NCI-H1694 (cell line): ENCODE results near the gene CPN1.
"Not testable (repeated sequence)": the region's sequence is repeated elsewhere in the genome, so short reads cannot be mapped to it uniquely, and the experiment has no call there.

Experiments
- DNase-seq: peaks from one replicate; lab custom pipeline; 2025; lab: John Stamatoyannopoulos, UW

The CPN1 gene

GRCh38 chr10:100081075-100082001 is at the start of gene CPN1:
Gene CPN1, minus strand, starts transcription at chr10:100081869. Its CDS starts 244 bp downstream, at chr10:100081625.
- DNase-seq: no peak

GRCh38 chr10:100130831-100131230 is 49.2 kb upstream of the CPN1 start:
- DNase-seq: no peak

DNA sequence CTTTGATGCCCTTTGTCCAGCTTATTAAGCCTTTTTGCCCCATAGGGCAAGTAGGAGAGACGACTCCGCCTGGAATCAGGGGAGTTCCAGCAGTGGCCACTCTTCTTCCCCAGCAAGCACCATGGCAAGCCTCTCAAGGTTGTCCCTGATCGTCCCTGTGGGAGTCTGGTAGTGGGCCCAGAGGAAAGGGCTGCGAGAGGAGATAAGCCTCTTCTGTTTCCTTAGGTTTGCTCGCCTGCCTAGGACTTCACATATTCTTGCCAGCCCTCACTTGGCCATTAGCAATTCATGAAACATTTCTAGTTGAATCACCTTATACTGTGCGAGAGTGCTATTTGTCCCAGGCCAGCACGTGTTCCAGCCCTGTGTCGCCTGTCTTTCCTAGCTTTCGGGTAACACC is 47.8 kb upstream of the CPN1 start:
- DNase-seq: no peak

- DNase-seq: no peak
These were observed 47.3 kb upstream of the CPN1 start for GRCh38 chr10:100128951-100129350.

DNA sequence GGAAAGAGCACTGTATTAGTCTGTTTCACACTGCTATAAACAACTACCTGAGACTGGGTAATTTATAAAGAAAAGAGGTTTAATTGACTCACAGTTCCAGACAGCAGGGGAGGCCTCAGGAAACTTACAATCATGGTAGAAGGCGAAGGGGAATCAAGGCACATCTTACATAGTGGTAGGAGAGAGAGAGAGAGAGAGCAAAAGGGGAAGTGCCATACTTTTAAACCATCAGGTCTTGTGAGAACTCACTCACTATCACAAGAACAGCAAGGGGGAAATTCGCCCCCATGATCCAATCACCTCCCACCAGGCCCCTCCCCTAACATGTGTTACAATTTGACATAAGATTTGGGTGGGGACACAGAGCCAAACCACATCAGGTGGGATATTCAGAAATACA is 43.7 kb upstream of the CPN1 start:
- DNase-seq: not testable (repeated sequence)

GRCh38 chr10:100124097-100124496 is 42.4 kb upstream of the CPN1 start:
- no peak for DNase-seq

DNA sequence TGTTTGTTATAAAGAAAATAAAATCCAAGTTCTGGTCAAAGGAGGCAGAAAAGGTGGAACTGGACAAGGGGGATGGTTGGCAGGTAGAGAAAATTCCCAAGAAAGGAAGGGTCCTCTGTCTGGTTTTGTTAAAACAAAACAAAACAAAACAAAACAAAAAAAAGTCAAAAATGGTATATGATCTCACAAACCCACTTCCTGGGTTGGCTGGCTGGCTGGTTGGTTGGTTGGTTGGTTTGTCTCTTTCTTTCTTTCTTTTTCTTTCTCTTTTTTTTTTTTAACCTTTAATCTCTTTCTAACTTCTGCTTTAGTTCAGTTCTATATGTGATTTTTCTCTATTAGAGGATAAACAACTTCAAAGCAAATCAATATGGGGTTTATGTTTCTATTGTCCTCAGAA is 41.1 kb upstream of the CPN1 start:
- no peak for DNase-seq

DNA sequence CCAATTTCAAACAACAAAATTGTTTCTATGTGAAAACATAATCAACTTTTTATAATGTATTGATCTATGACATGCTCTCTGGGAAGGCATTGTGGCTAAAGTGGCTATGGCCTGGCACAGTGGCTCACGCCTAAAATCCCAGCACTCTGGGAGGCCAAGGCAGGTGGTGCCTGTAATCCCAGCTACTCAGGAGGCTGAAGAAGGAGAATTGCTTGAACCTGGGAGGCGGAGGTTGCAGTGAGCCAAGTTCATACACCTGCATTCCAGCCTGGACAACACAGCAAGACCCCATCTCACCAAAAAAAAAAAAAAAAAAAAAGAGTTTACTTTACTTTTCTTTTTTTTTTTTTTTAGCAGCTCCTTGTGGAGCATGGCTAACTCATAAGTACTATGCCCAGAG is 38.9 kb upstream of the CPN1 start:
- DNase-seq: no peak

DNA sequence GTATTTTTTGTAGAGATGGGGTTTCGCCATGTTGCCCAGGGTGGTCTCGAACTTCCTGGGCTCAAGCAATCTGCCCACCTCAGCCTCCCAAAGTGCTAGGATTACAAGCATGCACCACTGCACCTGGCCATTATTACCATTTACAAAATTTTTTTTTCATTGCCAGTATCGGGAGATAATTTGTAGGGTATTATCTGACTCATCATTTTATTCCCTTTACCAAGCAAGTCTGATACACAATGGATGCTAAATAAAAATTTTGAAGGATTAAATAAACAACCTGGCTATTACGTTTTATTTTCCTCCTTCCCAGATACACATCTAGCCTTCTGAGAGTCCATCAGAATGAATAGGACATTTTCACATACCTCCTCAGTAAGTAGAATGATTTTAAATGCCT is 38.1 kb upstream of the CPN1 start:
- DNase-seq: no peak

- no peak for DNase-seq
These were observed 33.5 kb upstream of the CPN1 start for GRCh38 chr10:100114976-100115770.

DNA sequence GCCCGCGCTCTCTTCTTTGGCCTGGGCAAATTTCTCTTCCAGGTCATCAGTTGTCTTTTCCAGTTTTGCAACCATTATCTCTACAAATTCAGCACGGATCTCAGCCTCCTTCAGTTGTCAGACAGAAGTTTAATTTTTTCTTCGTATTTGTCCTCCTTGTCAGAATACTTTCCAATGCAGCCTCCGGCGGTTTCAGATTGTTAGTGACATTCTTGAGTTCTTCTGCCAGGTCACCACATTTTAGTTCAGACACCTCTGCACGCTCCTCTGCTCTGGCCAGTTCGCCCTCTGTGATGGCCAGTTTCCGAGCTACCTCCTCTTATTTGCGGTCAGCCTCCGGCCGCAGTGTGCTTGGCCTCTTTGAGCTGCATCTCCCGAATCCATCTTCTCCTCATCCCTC is 32.8 kb upstream of the CPN1 start:
- no peak for DNase-seq

- DNase-seq: no peak
These were observed 28.0 kb upstream of the CPN1 start for GRCh38 chr10:100109670-100110069.

DNA sequence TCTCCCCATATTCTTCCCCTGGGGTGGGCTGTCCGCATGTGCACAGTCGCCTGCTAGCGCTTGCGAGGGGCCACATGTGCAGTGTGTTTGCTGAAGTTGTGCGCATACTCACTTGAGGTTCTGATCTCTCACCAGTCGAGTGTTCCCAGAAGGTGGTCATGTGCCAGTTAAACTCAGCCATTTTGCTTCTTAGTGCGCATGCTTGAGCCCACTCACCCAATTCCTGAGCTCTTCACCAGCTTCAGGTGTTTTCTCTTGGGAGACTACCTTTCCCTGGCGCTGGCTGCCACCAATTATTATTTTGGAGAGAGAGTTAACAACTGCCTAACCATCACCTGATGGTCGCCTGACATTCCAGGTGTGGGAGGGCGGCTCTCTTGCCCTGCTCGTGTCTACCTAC is 25.2 kb upstream of the CPN1 start:
- no peak for DNase-seq

GRCh38 chr10:100104300-100104699 is 22.6 kb upstream of the CPN1 start:
- DNase-seq: no peak

GRCh38 chr10:100103581-100103980 is 21.9 kb upstream of the CPN1 start:
- no peak for DNase-seq

DNA sequence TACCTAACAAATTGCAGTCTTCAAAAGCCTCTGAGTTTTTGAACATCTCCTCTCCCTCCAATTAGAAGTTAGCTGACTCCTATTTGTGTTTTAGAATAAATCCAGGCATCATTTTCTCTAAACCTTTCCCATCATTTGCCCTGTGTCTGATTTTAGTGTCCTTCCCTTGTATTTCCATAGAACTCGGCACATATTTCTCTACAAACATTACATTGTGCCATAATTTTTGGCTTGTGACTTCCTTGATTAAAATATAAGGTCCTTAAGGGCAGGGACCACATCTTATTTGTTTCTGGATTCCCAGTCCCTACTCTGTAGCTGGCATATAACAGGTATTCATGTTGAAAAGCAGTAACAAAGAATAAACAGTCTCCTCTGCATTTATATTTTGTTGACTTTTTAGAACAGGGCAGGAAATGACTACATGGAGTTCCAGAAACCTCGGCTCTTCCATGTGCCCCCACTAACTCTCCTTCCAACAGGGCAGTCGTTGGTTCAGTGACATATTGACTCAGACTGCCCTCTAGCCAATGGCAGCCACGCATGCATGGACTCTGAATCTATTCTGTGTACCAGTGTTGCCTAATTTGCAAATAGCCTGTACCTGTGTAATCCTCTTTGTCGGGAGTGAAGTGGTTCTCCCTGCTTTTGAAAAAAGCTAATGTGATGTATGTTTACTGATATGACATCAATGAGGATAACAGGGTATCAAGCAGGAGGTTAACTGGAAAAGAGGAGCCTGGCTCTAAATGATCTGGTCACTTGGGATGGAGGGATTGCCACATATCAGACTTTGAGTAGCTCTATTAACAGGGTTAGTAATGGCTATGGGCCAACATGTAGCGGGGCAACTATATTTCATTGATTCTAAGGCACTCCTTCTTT is 19.8 kb upstream of the CPN1 start:
- no peak for DNase-seq

GRCh38 chr10:100100651-100101184 is 19.0 kb upstream of the CPN1 start:
- no peak for DNase-seq

DNA sequence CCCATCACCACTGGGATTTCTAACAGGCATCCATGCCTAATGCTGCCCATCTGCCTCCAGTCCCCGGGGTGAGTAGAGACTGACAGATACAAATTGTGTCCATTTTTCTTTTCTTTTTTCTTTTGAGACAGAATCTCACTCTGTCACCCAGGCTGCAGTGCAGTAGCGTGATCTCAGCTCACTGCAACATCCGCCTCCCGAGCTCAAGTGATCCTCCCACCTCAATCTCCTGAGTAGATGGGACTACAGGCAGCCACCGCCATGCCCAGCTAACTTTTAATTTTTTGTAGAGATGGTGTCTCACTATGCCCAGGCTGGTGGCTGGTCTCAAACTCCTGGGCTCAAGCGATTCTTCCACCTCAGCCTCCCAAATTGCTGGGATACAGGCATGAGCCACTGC is 7.6 kb upstream of the CPN1 start:
- no peak for DNase-seq

DNA sequence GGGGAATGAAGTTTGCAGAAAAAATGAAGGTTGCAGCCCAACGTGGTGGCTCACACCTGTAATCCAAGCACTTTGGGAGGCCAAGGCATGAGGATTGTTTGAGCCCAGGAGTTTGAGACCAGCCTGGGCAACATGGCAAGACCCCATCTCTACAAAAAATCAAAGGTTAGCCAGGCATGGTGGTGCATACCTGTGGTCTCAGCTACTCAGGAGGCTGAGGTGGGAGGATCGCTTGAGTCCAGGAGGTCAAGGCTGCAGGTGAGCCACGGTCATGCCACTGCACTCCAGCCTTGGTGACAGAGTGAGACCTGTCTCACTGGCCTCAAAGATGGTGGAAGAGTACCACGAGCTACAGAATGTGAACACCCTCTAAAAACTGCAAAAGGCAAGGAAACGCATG is 5.0 kb upstream of the CPN1 start:
- DNase-seq: not testable (repeated sequence)

GRCh38 chr10:100085596-100085995 is 3.9 kb upstream of the CPN1 start:
- DNase-seq: no peak

DNA sequence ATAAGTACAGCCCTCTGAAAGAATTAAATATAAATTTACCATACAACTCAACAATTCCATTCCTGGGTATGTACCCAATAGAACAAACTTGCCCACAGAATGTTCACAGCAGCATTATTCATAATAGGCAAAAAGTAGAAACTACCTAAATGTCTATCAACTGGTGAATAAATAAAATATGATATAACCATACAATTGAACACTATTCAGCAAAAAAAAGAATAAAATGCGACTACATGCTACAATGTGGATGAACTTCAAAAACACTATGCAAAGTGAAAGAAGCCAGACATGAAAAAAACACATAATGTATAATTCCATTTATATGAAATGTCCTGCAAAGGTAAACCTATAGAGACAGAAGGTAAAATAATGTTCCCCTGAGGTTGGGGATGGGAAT is 2.0 kb upstream of the CPN1 start:
- DNase-seq: no peak

GRCh38 chr10:100082276-100082675 is 607 bp upstream of the CPN1 start:
- DNase-seq: not testable (repeated sequence)
